Lung microvascular endothelial cell (primary cell): ENCODE results near the gene OPCML. TPM values are rescaled to one million over a fixed set of nuclear protein-coding genes. Genes with fewer than 3 reads are reported as not detected.

Experiments used
- DNase-seq, 2 donors: peaks; one replicate each; pipeline versions ENCODE4 v3.0.0 to v3.0.0-alpha.2; 2010; ENCODE audit warnings: low read depth in 2 of 2
- total RNA-seq: library from RNA; depleted of rRNA; stranded (reverse); fragments of >200 nt; gene quantifications from 2 replicates; pipeline ENCODE4 v1.2.1, GENCODE V29; 2014

Gene OPCML
- total RNA-seq, 1 donor from 2014 or later, result not detected

- DNase-seq, result no peak
Measured at GRCh38 chr11:133040289-133040900, 491.9 kb downstream of the OPCML start.

GRCh38 chr11:133038850-133039249, 493.5 kb downstream of the OPCML start:
- no peak for DNase-seq

- no peak for DNase-seq
Measured at GRCh38 chr11:133034929-133035328, 497.4 kb downstream of the OPCML start.

DNA sequence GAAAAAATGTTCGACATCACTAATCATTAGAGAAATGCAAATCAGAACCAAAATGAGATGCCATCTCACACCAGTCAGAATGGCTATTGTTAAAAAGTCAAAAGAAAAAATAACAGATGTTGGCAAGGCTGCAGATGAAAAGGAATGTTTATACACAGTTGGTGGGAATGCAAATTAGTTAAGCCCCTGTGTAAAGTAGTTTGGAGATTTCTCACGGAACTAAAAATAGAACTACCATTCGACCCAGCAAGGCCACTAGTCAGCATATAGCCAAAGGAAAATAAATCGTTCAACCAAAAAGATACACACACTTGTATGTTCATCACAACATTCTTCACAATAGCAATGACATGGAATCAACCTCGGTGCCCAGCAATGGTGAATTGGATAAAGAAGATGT, 503.2 kb downstream of the OPCML start:
- no peak for DNase-seq

- DNase-seq, result no peak
Measured at GRCh38 chr11:133026952-133027351, 505.3 kb downstream of the OPCML start.

GRCh38 chr11:133024301-133024700, 508.0 kb downstream of the OPCML start:
- no peak for DNase-seq

- DNase-seq, result no peak
Measured at GRCh38 chr11:133023232-133023631, 509.1 kb downstream of the OPCML start.

DNA sequence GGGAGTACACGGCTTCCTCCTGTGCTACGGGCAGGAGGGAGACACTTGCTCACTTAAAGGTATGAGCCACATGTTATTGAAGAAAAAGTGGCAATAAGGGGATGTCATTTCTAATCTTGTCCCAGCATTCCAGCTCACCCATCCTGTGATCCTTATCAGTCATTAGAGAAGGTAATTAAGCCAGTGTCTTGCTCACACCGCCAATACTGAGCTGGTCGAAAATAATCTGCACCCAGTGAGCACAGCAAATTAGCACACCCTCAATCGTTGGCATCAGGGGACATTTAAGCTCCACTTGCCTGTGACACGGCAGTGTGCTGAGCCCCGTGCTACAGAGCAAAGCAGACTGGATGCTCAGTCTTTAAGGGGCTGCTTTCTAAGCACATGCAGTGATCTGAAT, 510.7 kb downstream of the OPCML start:
- DNase-seq, result no peak

GRCh38 chr11:133020372-133020714, 512.0 kb downstream of the OPCML start:
- no peak for DNase-seq

DNA sequence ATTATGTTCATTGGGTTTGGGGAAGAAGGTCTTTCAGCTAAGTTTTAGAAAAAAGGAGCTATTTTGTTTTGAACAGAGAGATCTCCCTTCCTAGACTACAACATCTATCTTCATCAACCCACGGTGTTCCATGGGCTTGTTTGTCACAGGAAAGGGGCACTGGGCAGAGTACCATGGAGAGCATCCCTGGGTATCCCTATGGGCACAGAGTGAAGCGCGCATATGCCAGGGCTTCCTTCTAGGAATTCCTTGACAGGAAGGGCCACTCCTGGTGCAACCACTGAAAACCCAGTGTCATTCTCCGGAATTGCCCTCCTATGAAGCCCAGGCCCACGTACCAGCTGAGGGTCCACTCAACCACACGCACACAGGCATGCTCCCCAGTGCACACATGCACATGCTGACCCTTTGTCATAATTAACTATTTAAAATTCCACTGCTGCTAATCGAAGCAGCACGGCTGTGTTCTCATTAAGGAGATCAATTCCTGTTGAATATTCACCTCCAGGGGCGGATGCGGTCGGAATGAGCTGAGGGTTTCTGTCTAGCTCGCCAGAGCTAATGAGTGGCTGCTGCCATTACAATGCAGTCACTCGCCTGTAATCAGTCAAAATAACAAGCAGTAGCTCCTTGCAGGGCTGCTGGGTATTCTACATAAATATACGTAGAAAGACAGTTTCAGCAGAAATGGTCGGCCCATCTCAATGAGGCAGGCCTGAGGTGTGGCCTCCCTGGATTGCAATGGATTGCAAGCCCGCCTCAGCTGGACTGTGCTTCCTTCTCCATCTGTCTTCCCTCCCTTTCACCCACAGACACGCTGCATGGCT, 512.5 kb downstream of the OPCML start:
- DNase-seq, result no peak

DNA sequence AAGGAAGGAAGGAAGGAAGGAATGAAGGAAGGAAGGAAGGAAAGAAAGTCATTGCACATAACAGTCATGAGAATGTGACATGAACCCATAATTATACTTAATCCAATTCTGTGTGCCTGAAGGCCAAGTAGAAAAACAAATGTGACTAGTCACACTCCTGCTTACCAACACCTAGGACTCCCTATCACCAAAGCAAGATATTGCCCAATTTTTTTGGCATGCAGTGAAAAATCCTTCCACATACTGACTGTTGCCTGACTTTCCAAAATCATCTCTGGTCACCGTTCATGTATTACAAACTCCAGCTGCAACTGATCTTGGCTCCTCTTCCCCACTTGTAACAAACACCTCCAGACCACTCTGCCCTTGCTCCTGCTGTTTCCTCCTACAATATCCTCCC, 516.8 kb downstream of the OPCML start:
- no peak for DNase-seq

DNA sequence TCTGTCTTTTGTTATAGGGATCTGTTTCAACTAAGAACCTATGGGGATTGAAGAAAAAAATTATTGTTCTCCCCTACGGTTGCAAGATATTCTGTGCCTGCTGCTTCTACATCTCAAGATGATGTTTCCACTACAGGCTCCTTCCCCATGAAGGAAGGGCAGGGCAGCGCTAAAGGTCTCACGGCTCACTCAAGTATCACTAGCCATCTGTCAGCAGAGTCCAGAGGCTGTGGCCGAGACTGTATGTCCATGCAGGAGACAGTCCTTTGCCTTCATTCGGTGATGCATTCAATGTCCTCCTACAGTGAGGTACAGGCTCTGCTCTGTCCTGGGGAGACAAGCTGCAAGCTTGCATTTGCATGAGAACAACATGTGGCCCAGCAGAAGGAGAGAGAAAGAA, 518.0 kb downstream of the OPCML start:
- no peak for DNase-seq

GRCh38 chr11:133012803-133013202, 519.5 kb downstream of the OPCML start:
- no peak for DNase-seq

GRCh38 chr11:133011604-133012003, 520.7 kb downstream of the OPCML start:
- DNase-seq, result no peak

GRCh38 chr11:133007027-133007584, 525.2 kb downstream of the OPCML start:
- no peak for DNase-seq

GRCh38 chr11:133004369-133004768, 527.9 kb downstream of the OPCML start:
- DNase-seq, result no peak

DNA sequence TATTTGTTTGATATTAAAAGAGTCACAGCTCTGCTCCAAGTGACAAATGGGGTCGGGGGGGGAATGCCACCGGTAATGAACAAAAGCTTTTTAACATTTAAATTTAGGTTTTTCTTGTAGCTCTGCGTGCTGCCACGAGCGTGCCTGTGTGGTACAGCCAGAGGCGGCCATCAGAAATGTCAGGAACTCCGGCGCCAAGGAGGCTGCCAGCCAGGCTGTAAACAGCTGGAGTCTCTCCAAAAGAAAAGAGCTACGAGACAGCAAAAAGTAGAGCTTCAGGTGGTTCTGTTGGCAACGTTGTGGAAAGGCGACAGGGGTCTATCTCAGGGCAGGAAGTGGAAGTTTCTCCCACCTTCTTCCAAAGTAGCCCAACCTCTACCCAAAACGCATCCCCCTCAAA, 532.8 kb downstream of the OPCML start:
- no peak for DNase-seq

DNA sequence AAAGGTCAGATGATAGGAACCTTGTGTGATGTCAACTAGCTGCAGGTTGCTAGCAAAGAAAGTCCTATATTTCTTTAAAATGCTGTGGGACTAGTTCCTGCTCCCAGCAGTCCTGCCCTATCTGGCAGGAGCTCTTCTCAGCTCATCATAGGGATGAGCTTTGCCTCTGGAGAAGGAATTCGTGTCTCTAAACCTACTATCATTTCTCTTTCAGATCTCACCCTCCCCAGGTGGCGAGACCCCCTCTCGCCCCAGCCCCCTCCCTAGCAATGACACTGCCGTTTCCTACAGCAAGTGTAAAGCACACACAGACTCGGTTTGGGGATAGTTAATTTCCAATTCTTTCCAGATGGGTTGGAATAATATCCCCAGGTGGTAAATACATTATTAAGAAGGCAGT, 533.3 kb downstream of the OPCML start:
- DNase-seq, result no peak

DNA sequence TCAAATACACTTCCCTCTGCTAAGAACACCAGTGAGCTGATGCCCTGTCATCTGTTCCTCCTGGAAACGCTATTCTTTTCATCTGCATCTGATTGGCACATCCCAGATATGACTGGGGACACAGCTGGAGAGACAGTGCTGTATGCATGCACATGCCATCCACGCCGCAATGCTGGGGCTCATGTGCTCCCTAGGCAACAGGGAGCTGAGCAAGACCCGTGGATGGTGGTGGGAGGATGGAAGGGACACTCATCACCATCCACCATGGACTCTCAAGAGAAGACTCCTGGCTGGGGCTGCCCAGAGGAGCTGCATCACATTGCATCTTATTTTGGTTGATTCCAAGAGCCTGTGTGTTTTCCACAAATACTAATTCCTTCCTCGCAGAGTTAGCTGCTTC, 534.9 kb downstream of the OPCML start:
- no peak for DNase-seq

- no peak for DNase-seq
Measured at GRCh38 chr11:132994966-132995365, 537.3 kb downstream of the OPCML start.

DNA sequence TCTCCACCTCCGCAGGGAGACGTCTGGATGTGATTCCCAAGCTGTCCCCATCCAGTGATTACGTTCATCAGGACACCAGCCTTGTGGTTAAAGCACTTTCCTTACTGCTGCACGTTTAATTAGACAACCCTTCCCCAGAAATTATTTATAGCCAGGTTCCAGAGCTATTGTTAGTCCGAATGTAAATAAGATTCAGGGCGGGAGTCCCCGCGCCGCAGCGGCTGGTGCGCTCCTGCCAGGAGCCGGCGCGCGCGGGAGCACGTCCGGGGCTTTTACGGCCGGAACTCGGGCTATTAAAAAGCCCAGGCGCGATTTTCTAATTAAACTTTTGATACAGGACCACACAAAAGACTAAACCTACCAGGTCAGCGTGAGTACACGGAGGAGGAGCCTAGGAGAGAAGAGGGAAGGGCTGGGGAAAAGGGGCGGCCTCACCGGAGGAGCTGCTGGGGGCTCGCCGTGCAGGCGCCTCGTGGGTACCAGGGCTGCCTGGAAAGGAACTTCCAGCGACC, 538.3 kb downstream of the OPCML start:
- no peak for DNase-seq

DNA sequence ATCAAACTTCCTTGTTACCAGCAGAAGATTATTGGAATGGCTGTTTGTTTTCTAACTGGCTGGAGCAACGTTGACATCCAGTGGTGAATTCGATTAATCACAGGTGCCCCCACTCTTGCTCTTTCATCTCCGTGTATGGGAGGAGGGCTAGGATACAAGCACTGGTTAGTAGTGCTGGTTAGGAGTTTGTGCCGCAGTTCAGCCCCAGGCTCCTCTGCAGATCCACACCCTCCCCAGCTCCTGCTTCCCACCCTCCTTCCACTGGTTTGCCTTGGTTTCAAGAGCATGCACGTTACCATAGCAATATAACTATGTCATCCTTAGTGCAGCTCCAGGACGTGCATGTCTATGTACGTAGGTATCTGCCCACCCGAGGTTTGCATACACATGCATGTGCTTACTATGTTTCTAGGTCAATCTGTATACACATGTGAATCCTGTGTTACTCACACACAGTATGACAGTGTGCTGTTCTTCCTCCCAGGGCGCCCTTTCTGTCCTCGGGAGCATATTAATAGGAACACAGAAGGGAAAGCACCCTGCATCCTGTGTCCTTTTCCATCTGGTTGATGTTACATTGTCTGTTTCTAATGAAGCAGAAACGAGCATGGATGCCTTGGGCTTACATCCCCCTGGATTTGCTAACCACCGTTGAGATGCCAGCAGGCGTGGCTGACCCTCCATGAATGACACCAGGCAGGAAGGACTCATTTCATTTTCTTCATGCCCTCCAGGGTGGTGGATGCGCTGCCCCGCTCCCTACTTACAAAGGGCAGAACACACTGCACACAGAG, 539.3 kb downstream of the OPCML start:
- no peak for DNase-seq
